ENCODE data around the gene PRUNE2. TPM values are rescaled to one million over a fixed set of nuclear protein-coding genes. Genes with fewer than 3 reads are reported as not detected.

The PRUNE2 gene
- total RNA-seq, 2 donors from 2014 or later: 0.45 to 0.57 TPM

DNA sequence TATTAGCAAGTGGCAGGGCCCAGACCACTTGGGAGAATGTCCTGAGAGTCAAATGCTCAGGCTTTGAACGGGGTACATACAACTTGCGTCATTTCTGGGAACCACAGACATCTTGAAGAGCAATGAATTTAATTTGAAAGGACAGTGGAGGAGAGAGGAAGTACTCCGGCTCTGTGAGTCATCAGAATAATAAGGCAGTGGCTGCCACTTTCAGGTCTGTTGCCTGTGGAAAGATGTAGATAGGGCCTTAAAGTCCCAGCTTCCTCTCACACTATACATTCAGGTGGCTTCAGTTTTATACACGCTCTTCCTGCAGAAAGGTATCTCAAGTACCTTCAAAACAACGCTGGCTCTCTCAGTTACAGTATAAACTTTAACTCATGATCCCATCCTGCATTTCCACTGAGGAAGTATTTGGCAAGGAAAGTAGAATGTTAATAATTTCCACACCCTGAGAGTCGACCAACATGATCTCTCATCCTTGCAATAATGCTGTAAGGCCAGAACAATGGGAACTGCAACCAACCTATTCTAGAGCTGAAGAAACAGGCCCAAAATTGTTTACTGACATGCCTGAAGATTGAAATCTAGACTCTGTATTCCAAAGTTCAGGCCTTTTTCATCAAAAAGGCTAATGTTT is 6.8 kb upstream of the PRUNE2 start:
- Mint-ChIP-seq H3K27ac (no peak overlapping the region), H3K36me3 (no peaks in the 10 kb centered on the region), H3K4me3 (no peak overlapping the region), H3K4me1 (ENCODE audit: low read depth in 2 of 2) (no peaks in the 10 kb centered on the region), H3K27me3 (peaks cover 21 to 39% of the 10 kb centered on the region in 2 donors), H3K9me3 (peaks cover under 1% of the 10 kb centered on the region)
- DNase-seq (ENCODE audit: low spot score) (no peak), ATAC-seq (no peak)

DNA sequence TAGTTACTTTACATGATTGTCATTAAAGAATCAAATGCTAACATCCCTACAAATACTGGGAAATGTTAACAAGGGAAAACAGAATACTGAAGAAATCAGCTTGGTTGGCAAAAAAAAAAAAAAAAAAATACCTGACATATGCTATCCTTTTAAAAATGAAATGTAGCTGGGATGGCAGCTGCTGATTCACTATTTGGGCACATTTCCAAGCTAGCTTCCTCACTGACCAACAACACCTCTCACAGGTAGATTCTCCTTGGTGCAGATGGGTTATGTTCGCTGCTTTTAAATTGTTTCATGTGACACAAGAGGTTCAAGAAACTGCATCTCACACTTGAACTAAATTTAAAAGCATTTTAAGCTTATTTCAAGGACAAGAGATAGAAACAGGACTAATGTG is 6.1 kb upstream of the PRUNE2 start:
- Mint-ChIP-seq H3K4me1 (ENCODE audit: low read depth in 2 of 2) (no peaks in the 10 kb centered on the region), H3K4me3 (no peak overlapping the region), H3K27me3 (peaks cover 26 to 46% of the 10 kb centered on the region in 2 donors), H3K9me3 (no peaks in the 10 kb centered on the region), H3K27ac (no peak overlapping the region), H3K36me3 (no peaks in the 10 kb centered on the region)
- DNase-seq (ENCODE audit: low spot score) (no peak), ATAC-seq (no peak)

DNA sequence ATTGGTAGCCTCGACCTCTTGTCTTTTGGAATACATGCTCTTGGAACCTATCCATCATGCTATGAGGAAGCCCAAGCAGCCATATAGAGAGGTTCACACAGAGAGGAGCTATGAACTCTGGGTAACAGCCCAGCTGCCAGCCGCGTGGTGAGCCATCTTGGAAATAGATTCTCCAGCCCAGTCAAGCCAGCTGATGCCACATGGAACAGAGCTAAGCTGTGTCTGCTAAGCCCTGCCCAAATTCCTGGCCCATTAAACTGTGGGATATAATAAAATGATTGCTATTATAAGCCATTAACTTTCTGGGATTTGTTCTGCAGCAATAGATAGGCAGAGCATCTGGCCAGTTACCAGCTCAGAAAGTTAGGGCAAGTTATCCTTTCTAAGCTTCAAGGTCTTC is 4.9 kb upstream of the PRUNE2 start:
- Mint-ChIP-seq H3K4me3 (no peak overlapping the region), H3K4me1 (ENCODE audit: low read depth in 2 of 2) (no peaks in the 10 kb centered on the region), H3K27ac (no peak overlapping the region), H3K27me3 (peaks cover 29 to 43% of the 10 kb centered on the region in 2 donors), H3K36me3 (no peaks in the 10 kb centered on the region), H3K9me3 (no peaks in the 10 kb centered on the region)
- ATAC-seq (no peak), DNase-seq (ENCODE audit: low spot score) (no peak)

- no peak overlapping the region for H3K27ac Mint-ChIP-seq
- H3K27me3 Mint-ChIP-seq: peaks cover 39 to 66% of the 10 kb centered on the region in 2 donors
- no peak for DNase-seq (ENCODE audit: low spot score)
- ATAC-seq: no peak
- no peaks in the 10 kb centered on the region for H3K9me3 Mint-ChIP-seq
- H3K4me1 Mint-ChIP-seq (ENCODE audit: low read depth in 2 of 2): no peaks in the 10 kb centered on the region
- H3K36me3 Mint-ChIP-seq: no peaks in the 10 kb centered on the region
- no peak overlapping the region for H3K4me3 Mint-ChIP-seq
Observed at GRCh38 chr9:76906647-76906975, 697 bp upstream of the PRUNE2 start.

DNA sequence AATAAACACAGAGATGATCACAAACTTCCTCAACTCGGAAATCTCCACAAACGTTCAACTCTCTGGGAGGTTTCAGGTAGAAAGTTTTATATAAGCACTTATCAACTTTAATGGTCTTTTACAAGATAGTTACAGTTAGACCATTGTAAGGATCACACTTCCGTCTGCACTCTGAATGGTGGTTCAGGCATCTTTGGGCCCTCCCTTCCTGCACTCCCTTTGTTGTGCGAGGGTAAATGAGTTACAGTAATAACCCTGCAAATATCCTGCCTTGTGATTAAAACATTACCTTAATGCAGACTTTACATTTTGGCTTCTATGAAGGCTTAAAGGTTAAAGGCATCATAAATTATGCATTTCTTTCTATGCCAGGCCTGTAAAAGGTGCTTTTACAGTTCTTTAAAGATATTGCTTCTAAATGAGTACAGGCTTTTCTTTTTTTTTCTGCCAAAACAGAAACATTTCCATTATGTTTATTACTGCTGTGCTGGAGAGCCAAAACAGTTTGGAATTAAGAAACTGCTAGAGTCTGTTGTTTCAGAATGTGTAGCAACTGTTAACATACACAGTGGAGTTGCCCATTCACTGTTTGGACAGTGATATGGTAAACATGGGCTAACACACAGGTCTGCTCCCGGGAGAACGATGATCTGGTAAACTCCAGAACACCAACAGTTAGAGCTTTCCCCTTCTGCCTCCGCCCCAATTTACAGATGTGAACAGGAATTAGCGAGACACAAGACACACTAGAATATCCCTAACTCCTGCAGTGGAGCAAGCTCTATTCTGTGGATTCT is 1.1 kb downstream of the PRUNE2 start:
- DNase-seq (ENCODE audit: low spot score) (no peak), ATAC-seq (no peak)
- Mint-ChIP-seq H3K36me3 (no peaks in the 10 kb centered on the region), H3K9me3 (no peaks in the 10 kb centered on the region), H3K4me1 (ENCODE audit: low read depth in 2 of 2) (no peaks in the 10 kb centered on the region), H3K27me3 (peaks cover 43 to 78% of the 10 kb centered on the region in 2 donors), H3K27ac (no peak overlapping the region), H3K4me3 (no peak overlapping the region)

GRCh38 chr9:76902395-76902794 is 3.5 kb downstream of the PRUNE2 start:
- no peaks in the 10 kb centered on the region for H3K36me3 Mint-ChIP-seq
- DNase-seq (ENCODE audit: low spot score) (no peak), ATAC-seq (no peak)
- H3K27me3 Mint-ChIP-seq: peaks cover 37 to 63% of the 10 kb centered on the region in 2 donors
- no peaks in the 10 kb centered on the region for H3K9me3 Mint-ChIP-seq
- no peak overlapping the region for H3K4me3 Mint-ChIP-seq
- H3K4me1 Mint-ChIP-seq (ENCODE audit: low read depth in 2 of 2): no peaks in the 10 kb centered on the region
- no peak overlapping the region for H3K27ac Mint-ChIP-seq

DNA sequence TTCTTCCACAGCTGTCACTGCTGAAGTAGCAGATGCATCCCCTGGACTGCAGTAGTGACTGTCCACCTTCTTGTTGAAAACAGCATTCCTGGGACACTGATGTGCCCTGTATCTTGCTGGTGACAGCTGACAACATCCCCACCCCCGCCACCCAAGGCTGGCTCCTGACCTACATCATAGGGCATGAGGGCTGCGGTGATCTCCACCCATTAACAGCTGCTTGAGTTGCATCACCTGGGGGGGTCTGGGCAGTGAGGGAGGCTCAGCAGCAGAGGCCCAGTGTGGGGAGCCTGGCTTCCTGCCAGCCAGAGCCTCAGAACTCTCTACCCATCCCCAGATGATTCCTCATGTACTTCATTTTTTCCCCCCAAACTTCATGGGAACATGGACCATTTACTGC is 4.1 kb downstream of the PRUNE2 start:
- H3K9me3 Mint-ChIP-seq: no peaks in the 10 kb centered on the region
- no peaks in the 10 kb centered on the region for H3K36me3 Mint-ChIP-seq
- DNase-seq (ENCODE audit: low spot score) (no peak), ATAC-seq (peak in 1 of 2 donors; percentile 31)
- no peak overlapping the region for H3K4me3 Mint-ChIP-seq
- peaks cover 34 to 61% of the 10 kb centered on the region in 2 donors for H3K27me3 Mint-ChIP-seq
- H3K27ac Mint-ChIP-seq: no peak overlapping the region
- H3K4me1 Mint-ChIP-seq (ENCODE audit: low read depth in 2 of 2): no peaks in the 10 kb centered on the region

- H3K9me3 Mint-ChIP-seq: no peaks in the 10 kb centered on the region
- no peaks in the 10 kb centered on the region for H3K4me1 Mint-ChIP-seq (ENCODE audit: low read depth in 2 of 2)
- no peaks in the 10 kb centered on the region for H3K36me3 Mint-ChIP-seq
- ATAC-seq (no peak), DNase-seq (ENCODE audit: low spot score) (no peak)
- H3K4me3 Mint-ChIP-seq: no peak overlapping the region
- peaks cover 31 to 65% of the 10 kb centered on the region in 2 donors for H3K27me3 Mint-ChIP-seq
- no peak overlapping the region for H3K27ac Mint-ChIP-seq
Observed at GRCh38 chr9:76900884-76901440, 5.0 kb downstream of the PRUNE2 start.

- no peak for ATAC-seq
- Mint-ChIP-seq H3K4me1 (ENCODE audit: low read depth in 2 of 2) (no peaks in the 10 kb centered on the region), H3K27ac (no peak overlapping the region), H3K4me3 (no peak overlapping the region), H3K36me3 (no peaks in the 10 kb centered on the region), H3K9me3 (no peaks in the 10 kb centered on the region), H3K27me3 (peaks cover 19 to 49% of the 10 kb centered on the region in 2 donors)
- no peak for DNase-seq (ENCODE audit: low spot score)
Observed at GRCh38 chr9:76898786-76899185, 7.1 kb downstream of the PRUNE2 start.

DNA sequence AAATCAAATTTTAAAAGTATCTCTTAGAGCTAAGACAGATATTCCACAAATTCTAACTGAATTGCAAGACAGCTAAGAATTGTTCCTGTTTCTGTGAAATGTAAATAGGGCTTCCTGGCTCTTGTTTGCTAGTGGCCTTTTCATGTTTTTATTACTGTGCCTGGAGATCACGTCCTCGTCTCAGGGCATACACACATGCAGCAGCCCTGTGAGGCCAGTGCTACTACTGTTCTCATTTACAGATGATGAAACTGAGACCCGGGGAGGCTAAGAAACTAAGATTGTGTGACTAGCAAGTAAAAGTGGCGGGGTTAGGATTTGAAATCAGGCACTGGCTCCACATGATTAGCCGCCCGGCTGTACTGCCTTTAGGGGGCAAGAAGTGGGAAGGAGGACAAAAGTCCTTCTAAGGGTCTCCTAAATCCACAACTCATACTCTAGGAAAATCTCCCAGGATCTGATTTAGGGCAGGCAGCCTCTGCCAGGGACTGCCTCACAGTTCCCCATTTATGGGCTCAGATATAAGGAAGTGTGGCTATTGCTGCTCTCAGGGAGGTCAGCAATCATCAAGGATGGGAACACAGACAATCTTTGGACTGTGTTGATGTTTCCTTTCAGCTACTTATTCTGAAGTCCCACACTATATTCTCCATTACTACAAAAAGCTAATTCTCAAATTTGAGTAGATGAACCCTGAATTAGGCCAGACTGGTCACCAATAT is 7.9 kb downstream of the PRUNE2 start:
- no peaks in the 10 kb centered on the region for H3K36me3 Mint-ChIP-seq
- peaks cover 19 to 48% of the 10 kb centered on the region in 2 donors for H3K27me3 Mint-ChIP-seq
- H3K4me3 Mint-ChIP-seq: no peak overlapping the region
- H3K9me3 Mint-ChIP-seq: no peaks in the 10 kb centered on the region
- ATAC-seq (no peak), DNase-seq (ENCODE audit: low spot score) (no peak)
- H3K27ac Mint-ChIP-seq: no peak overlapping the region
- H3K4me1 Mint-ChIP-seq (ENCODE audit: low read depth in 2 of 2): no peaks in the 10 kb centered on the region

DNA sequence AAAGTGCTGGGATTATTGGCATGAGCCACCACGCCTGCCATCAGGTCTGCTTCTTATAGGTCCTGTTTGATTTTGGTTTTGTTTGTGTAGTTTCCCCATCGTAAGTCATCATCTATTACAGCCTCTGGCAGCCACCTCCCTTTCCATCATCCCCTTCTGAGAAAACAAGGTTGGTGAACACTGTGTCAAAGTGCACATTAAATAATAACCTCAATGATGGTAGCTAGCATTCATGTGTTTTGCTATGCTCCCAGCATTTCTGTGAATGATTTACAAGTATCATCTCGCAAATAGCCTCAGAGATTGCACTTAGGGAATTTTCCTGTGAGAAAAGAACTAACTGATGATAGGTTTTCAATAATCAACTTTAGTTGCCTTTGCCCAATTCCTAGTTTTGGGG is 9.9 kb downstream of the PRUNE2 start:
- no peaks in the 10 kb centered on the region for H3K36me3 Mint-ChIP-seq
- no peaks in the 10 kb centered on the region for H3K4me1 Mint-ChIP-seq (ENCODE audit: low read depth in 2 of 2)
- no peak for DNase-seq (ENCODE audit: low spot score)

DNA sequence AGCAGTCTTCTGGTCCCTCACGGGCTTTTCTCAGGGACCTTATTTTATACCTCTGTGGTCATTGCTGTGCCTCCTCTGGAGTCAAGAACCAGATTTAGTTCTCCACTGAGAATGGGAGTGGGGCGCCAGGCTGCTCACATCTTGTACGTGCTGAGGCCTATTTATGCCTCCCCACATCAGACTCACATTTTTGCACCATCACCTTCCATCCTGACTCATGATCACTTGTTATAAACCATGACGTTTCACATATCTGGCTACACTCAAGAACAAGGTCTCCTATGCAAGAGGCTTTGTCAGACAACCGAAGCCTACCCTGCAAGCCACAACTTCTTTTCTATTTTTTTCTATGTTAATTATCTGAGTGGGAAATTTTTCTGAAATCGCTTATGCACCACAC is 10.7 kb downstream of the PRUNE2 start:
- Mint-ChIP-seq H3K27ac (no peak overlapping the region), H3K27me3 (peaks cover 9 to 33% of the 10 kb centered on the region in 2 donors), H3K4me1 (ENCODE audit: low read depth in 2 of 2) (no peaks in the 10 kb centered on the region), H3K9me3 (no peaks in the 10 kb centered on the region), H3K36me3 (no peaks in the 10 kb centered on the region), H3K4me3 (no peak overlapping the region)
- no peak for DNase-seq (ENCODE audit: low spot score)
- no peak for ATAC-seq

More for the DNA sequence above, 9.9 kb downstream of the PRUNE2 start:
- Mint-ChIP-seq H3K27ac (no peak overlapping the region), H3K27me3 (peaks cover 9 to 37% of the 10 kb centered on the region in 2 donors), H3K4me3 (no peak overlapping the region), H3K9me3 (no peaks in the 10 kb centered on the region)
- no peak for ATAC-seq

DNA sequence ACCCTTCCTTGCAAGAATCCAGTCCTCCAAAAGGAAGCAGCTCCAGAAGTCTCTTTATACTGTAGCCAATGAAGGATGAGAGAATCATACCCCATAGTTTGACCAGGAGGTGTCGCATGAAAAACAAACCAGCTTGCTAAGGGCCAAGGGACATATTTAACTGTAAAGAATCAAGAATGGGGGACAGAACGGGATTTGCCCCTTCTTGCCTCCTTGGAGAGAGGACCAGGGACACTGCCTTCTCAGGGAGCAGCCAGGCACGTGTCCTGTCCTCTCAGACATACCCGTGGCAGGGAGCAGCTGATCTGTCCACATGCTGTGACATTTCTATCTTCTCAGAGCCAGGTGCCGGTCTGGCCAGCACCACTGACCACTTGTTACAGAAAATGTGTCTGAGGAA is 11.7 kb downstream of the PRUNE2 start:
- no peak for ATAC-seq
- DNase-seq (ENCODE audit: low spot score): no peak

More for the DNA sequence above, 11.7 kb downstream of the PRUNE2 start:
- peaks cover 2 to 23% of the 10 kb centered on the region in 2 donors for H3K27me3 Mint-ChIP-seq
- no peaks in the 10 kb centered on the region for H3K36me3 Mint-ChIP-seq
- no peak overlapping the region for H3K4me3 Mint-ChIP-seq
- no peaks in the 10 kb centered on the region for H3K4me1 Mint-ChIP-seq (ENCODE audit: low read depth in 2 of 2)
- no peaks in the 10 kb centered on the region for H3K9me3 Mint-ChIP-seq
- no peak overlapping the region for H3K27ac Mint-ChIP-seq

All from natural killer cell treated with Interleukin-12 subunit alpha and Interleukin-12 subunit beta and Interleukin-15 and Interleukin-18, amount 100 ng/mL, for 72 hours (primary cell).